Liver (tissue), 9 donors: ENCODE measurements around the gene CXCL14. TPM values are rescaled to one million over a fixed set of nuclear protein-coding genes. Genes with fewer than 3 reads are reported as not detected.
A peak's percentile ranks its signal among the peaks of the same experiment; 100 is the strongest.

Source experiments
- DNase-seq: peaks from one replicate; pipeline ENCODE4 v3.0.0-alpha.2; 2017; ENCODE audit warnings: low spot score
- H3K27ac ChIP-seq, 2 donors: one replicate each; pipeline ENCODE4 v1.7.0; 2013; ENCODE audit warnings: inconsistent platforms in 2 of 2, low read length in 2 of 2, control low read depth in 1 of 2, low read depth in 1 of 2, mild to moderate bottlenecking in 1 of 2
- H3K27me3 ChIP-seq, 4 donors: one replicate each; pipeline versions ENCODE4 v1.6.1 to v1.7.0; 2013; ENCODE audit warnings: low read length in 3 of 4, inconsistent platforms in 1 of 4, mild to moderate bottlenecking in 1 of 4, moderate library complexity in 1 of 4; ENCODE audit not compliant: control insufficient read depth in 4 of 4, insufficient read depth in 4 of 4
- H3K36me3 ChIP-seq, 4 donors: one replicate each; pipeline versions ENCODE4 v1.6.1 to v1.7.0; 2013; ENCODE audit warnings: low read length in 3 of 4, mild to moderate bottlenecking in 3 of 4, low read depth in 1 of 4, moderate library complexity in 1 of 4; ENCODE audit not compliant: control insufficient read depth in 4 of 4, insufficient read depth in 3 of 4
- H3K4me1 ChIP-seq, 4 donors: one replicate each; pipeline versions ENCODE4 v1.6.1 to v1.7.0; 2013; ENCODE audit warnings: low read length in 3 of 4, mild to moderate bottlenecking in 3 of 4, moderate library complexity in 1 of 4; ENCODE audit not compliant: control insufficient read depth in 4 of 4, insufficient read depth in 4 of 4
- H3K4me3 ChIP-seq, 3 donors: one replicate each; pipeline versions ENCODE4 v1.6.1 to v1.7.0; 2013; ENCODE audit warnings: low read length in 3 of 3, control low read depth in 1 of 3, low read depth in 1 of 3, mild to moderate bottlenecking in 1 of 3
- H3K9ac ChIP-seq, 2 donors: one replicate each; pipeline ENCODE4 v1.7.0; 2013; ENCODE audit warnings: low read length in 2 of 2, mild to moderate bottlenecking in 2 of 2, moderate library complexity in 2 of 2, control low read depth in 1 of 2, low read depth in 1 of 2
- H3K9me3 ChIP-seq, 4 donors: one replicate each; pipeline versions ENCODE4 v1.6.1 to v1.7.0; 2013; ENCODE audit warnings: low read length in 3 of 4; ENCODE audit not compliant: control insufficient read depth in 4 of 4
- FOXA2 ChIP-seq: IDR thresholded peaks from 2 replicates; pipeline ENCODE4 v1.6.1; 2016; ENCODE audit warnings: antibody characterized with exemption
- GABPA ChIP-seq, 2 donors: IDR thresholded peaks in 1 of 2; conservative IDR thresholded peaks in 1 of 2; 2 replicates each; pipeline ENCODE4 v1.6.1; 2016; ENCODE audit warnings: antibody characterized with exemption in 2 of 2, mild to moderate bottlenecking in 1 of 2, moderate library complexity in 1 of 2
- HNF4A ChIP-seq, 2 donors: conservative IDR thresholded peaks; 2 replicates each; pipeline ENCODE4 v1.6.1; 2016; ENCODE audit warnings: antibody characterized with exemption in 2 of 2, mild to moderate bottlenecking in 2 of 2
- HNF4G ChIP-seq: IDR thresholded peaks from 2 replicates; pipeline ENCODE4 v1.6.1; 2016; ENCODE audit warnings: antibody characterized with exemption
- JUND ChIP-seq, 2 donors: IDR thresholded peaks; 2 replicates each; pipeline ENCODE4 v1.6.1; 2016; ENCODE audit warnings: antibody characterized with exemption in 2 of 2
- NR2F2 ChIP-seq: IDR thresholded peaks from 2 replicates; pipeline ENCODE4 v1.6.1; 2016; ENCODE audit warnings: antibody characterized with exemption
- RAD21 ChIP-seq, 2 donors: IDR thresholded peaks; 2 replicates each; pipeline ENCODE4 v1.6.1; 2016; ENCODE audit warnings: antibody characterized with exemption in 2 of 2, mild to moderate bottlenecking in 2 of 2
- RXRA ChIP-seq, 2 donors: IDR thresholded peaks; 2 replicates each; pipeline ENCODE4 v1.6.1; 2017 to 2018; ENCODE audit warnings: antibody characterized with exemption in 2 of 2, mild to moderate bottlenecking in 1 of 2
- TAF1 ChIP-seq: conservative IDR thresholded peaks from 2 replicates; pipeline ENCODE4 v1.6.1; 2016; ENCODE audit warnings: antibody characterized with exemption, mild to moderate bottlenecking
- YY1 ChIP-seq: IDR thresholded peaks from 2 replicates; pipeline ENCODE4 v1.6.1; 2016; ENCODE audit warnings: antibody characterized with exemption, mild to moderate bottlenecking
- WGBS: extraction: QIAGEN DNeasy Blood & Tissue Kit; methylation state at CpG from one replicate; pipeline ENCODE4 v1.1.7; 2013; 5-methylcytosine and 5-hydroxymethylcytosine counted together
- polyA plus RNA-seq, 2 donors: library from polyadenylated mRNA; stranded (reverse) in 1 of 2; unstranded in 1 of 2; fragments of 200-250 nt in 1 of 2; fragments of >200 nt in 1 of 2; fragmentation: Nextera tagmentation in 1 of 2; extraction: Ambion mirVana in 1 of 2; gene quantifications; one replicate each; pipeline versions ENCODE4 v1.2.1 to v1.2.3, GENCODE V29; 2013 to 2015
- total RNA-seq, 2 donors: library from RNA; depleted of rRNA; stranded (reverse); fragments of >200 nt; gene quantifications; one replicate each; pipeline ENCODE4 v1.2.3, GENCODE V29; 2014
- TF ChIP-seq, protein P1 (sequence below): fragments of 150-350 bp; IDR thresholded peaks from 2 replicates; pipeline ENCODE4 v1.5.1; 2017; ENCODE audit warnings: improper control_type of control experiment, low read depth, low read length; ENCODE audit not compliant: missing input control
- TF ChIP-seq, protein P2 (sequence below): IDR thresholded peaks from 2 replicates; pipeline ENCODE4 v1.6.1; 2016; ENCODE audit warnings: antibody characterized with exemption
- TF ChIP-seq, protein P3 (sequence below): IDR thresholded peaks from 2 replicates; pipeline ENCODE4 v1.6.1; 2016; ENCODE audit warnings: antibody characterized with exemption
- TF ChIP-seq, protein P4 (sequence below): IDR thresholded peaks from 2 replicates; pipeline ENCODE4 v1.6.1; 2016; ENCODE audit warnings: antibody characterized with exemption
- donor health status: healthy.
- donor health status: healthy.
- donor health status: healthy.
- donor health status: healthy.
- donor health status: healthy.

Gene CXCL14
- total and polyA plus RNA-seq, 4 donors, result 2.7 to 13.7 (median 8.3) TPM

DNA sequence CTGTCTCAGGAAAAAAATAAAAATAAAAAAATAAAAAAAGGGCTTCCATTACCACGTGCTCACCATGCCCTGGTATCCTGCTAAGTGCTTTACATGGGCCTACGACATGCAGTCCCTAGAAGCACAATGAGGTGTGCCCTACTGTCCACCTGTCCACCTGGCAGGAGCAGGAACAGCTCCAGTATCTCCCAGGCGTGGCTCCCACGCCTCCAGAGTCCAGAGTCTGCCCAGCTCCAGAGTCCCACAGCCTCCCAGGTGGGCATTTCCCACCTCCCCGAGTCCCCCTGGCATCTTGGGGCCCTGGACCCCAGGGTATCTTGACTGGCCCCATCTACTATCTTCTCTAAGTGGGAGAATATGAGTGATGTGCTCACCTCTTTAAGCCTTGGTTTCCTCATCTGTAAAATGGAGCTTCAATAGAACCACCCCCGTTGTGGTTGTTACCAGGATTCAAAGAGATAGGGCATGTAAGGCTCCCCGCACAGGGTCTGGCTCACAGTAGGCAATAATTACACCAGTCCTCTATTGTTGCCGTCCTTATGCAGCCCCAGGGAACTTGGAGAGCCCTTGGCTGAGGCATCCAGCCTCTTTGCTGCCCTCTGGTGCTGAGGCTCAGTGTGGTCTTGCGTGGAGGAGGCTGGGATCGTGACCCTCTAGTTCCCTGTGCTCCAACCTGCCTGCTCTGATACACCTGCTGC is 8.9 kb downstream of the CXCL14 start:
- Histone ChIP-seq H3K9me3 (no peaks in the 10 kb centered on the region), H3K27me3 (peaks cover 0 to 2% (median 0%) of the 10 kb centered on the region in 4 donors)
- 52% methylated on average over 10 of the region's 10 CpGs for WGBS

DNA sequence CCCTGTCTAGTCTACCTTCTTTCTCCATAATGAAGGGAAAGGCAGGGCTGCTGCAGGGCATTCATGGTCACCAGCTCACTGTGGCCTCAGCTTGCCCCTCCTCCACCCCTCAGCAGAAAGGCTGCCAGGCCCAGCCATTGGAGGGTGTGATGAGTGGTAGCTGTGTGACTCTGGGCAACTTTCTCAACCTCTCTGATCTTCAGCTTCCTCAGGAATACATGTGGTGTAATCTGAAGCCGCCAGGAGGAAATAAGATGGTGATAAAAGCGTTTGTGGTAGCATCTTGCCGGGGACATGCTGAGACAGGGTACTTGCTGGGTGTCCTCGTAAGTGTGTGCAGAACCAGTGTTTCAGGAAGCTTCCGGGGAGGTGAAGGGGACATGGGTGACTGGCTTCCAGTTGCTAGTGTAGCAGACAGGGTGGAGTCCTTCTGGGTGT is 9.8 kb downstream of the CXCL14 start:
- whole genome bisulfite sequencing, result 74% methylated on average over 5 of the region's 5 CpGs
- Histone ChIP-seq H3K27me3 (peaks cover 0 to 2% (median 0%) of the 10 kb centered on the region in 4 donors), H3K9ac (no peak overlapping the region), H3K4me1 (peaks cover 0 to 4% (median 0%) of the 10 kb centered on the region in 4 donors), H3K36me3 (no peaks in the 10 kb centered on the region), H3K4me3 (no peak overlapping the region), H3K27ac (no peak overlapping the region), H3K9me3 (no peaks in the 10 kb centered on the region)
- no peak for DNase-seq
- TF ChIP-seq RAD21 (IDR thresholded peaks at IDR 0.05) (no peak), GABPA (IDR thresholded peaks at IDR 0.05 in 1 of 2, conservative IDR thresholded peaks at IDR 0.05 in 1 of 2) (no peak), RXRA (IDR thresholded peaks at IDR 0.05) (no peak), TAF1 (no peak), NR2F2 (no peak), FOXA2 (no peak), JUND (IDR thresholded peaks at IDR 0.05) (no peak), HNF4A (conservative IDR thresholded peaks at IDR 0.05) (no peak), HNF4G (no peak)
- TF ChIP-seq, protein P1, sequence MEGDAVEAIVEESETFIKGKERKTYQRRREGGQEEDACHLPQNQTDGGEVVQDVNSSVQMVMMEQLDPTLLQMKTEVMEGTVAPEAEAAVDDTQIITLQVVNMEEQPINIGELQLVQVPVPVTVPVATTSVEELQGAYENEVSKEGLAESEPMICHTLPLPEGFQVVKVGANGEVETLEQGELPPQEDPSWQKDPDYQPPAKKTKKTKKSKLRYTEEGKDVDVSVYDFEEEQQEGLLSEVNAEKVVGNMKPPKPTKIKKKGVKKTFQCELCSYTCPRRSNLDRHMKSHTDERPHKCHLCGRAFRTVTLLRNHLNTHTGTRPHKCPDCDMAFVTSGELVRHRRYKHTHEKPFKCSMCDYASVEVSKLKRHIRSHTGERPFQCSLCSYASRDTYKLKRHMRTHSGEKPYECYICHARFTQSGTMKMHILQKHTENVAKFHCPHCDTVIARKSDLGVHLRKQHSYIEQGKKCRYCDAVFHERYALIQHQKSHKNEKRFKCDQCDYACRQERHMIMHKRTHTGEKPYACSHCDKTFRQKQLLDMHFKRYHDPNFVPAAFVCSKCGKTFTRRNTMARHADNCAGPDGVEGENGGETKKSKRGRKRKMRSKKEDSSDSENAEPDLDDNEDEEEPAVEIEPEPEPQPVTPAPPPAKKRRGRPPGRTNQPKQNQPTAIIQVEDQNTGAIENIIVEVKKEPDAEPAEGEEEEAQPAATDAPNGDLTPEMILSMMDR, result no peak
- TF ChIP-seq, protein P2, sequence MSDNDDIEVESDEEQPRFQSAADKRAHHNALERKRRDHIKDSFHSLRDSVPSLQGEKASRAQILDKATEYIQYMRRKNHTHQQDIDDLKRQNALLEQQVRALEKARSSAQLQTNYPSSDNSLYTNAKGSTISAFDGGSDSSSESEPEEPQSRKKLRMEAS, result no peak
- TF ChIP-seq, protein P3, sequence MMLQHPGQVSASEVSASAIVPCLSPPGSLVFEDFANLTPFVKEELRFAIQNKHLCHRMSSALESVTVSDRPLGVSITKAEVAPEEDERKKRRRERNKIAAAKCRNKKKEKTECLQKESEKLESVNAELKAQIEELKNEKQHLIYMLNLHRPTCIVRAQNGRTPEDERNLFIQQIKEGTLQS, result no peak
- TF ChIP-seq, protein P4, sequence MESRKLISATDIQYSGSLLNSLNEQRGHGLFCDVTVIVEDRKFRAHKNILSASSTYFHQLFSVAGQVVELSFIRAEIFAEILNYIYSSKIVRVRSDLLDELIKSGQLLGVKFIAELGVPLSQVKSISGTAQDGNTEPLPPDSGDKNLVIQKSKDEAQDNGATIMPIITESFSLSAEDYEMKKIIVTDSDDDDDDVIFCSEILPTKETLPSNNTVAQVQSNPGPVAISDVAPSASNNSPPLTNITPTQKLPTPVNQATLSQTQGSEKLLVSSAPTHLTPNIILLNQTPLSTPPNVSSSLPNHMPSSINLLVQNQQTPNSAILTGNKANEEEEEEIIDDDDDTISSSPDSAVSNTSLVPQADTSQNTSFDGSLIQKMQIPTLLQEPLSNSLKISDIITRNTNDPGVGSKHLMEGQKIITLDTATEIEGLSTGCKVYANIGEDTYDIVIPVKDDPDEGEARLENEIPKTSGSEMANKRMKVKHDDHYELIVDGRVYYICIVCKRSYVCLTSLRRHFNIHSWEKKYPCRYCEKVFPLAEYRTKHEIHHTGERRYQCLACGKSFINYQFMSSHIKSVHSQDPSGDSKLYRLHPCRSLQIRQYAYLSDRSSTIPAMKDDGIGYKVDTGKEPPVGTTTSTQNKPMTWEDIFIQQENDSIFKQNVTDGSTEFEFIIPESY, result no peak

More for the DNA sequence above, 8.9 kb downstream of the CXCL14 start:
- H3K9ac ChIP-seq, result no peak overlapping the region
- TF ChIP-seq TAF1 (no peak), GABPA (IDR thresholded peaks at IDR 0.05 in 1 of 2, conservative IDR thresholded peaks at IDR 0.05 in 1 of 2) (no peak), RAD21 (IDR thresholded peaks at IDR 0.05) (peak in 1 of 2 donors; percentile 57), HNF4A (conservative IDR thresholded peaks at IDR 0.05) (no peak), YY1 (no peak)
- TF ChIP-seq, protein P3, result no peak
- TF ChIP-seq, protein P4, result no peak
- TF ChIP-seq, protein P1, result no peak
- H3K36me3 ChIP-seq, result no peaks in the 10 kb centered on the region
- H3K4me1 ChIP-seq, result peaks cover 0 to 4% (median 0%) of the 10 kb centered on the region in 4 donors
- no peak for DNase-seq
- H3K27ac ChIP-seq, result no peak overlapping the region
- H3K4me3 ChIP-seq, result no peak overlapping the region
